Peyer's patch (tissue), 4 donors: ENCODE measurements around the gene MARS1. TPM values are rescaled to one million over a fixed set of nuclear protein-coding genes. Genes with fewer than 3 reads are reported as not detected.
A peak's percentile ranks its signal among the peaks of the same experiment; 100 is the strongest.

ENCODE experiments used
- DNase-seq, 3 donors: peaks; one replicate each; pipeline ENCODE4 v3.0.0-alpha.2; 2017 to 2019
- H3K27ac ChIP-seq, 4 donors: fragments of 200-600 bp; sonication (generic); one replicate each; pipeline ENCODE4 v1.5.1; 2016 to 2019
- H3K27me3 ChIP-seq, 2 donors: fragments of 200-600 bp; sonication (generic); one replicate each; pipeline ENCODE4 v1.5.1; 2019
- H3K36me3 ChIP-seq, 3 donors: fragments of 200-600 bp; sonication (generic); one replicate each; pipeline ENCODE4 v1.5.1; 2016 to 2019
- H3K4me1 ChIP-seq, 4 donors: fragments of 200-600 bp; sonication (generic); one replicate each; pipeline ENCODE4 v1.5.1; 2016 to 2019
- H3K4me3 ChIP-seq, 4 donors: fragments of 200-600 bp; sonication (generic); 1 replicate in 3 of 4; 2 replicates in 1 of 4; pipeline ENCODE4 v1.5.1; 2016 to 2019; ENCODE audit warnings: mild to moderate bottlenecking in 1 of 4
- H3K9me3 ChIP-seq, 4 donors: fragments of 200-600 bp; sonication (generic); one replicate each; pipeline ENCODE4 v1.5.1; 2016 to 2019; ENCODE audit warnings: mild to moderate bottlenecking in 1 of 4
- CTCF ChIP-seq, 6 experiments: fragments of 450-650 bp in 4 of 6; fragments of 200-600 bp in 2 of 6; sonication (generic) in 1 of 6; IDR thresholded peaks; one replicate each; pipeline ENCODE4 v1.5.1; 2017 to 2019; ENCODE audit warnings: antibody characterized with exemption in 6 of 6, mild to moderate bottlenecking in 3 of 6, moderate library complexity in 1 of 6
- POLR2A ChIP-seq, 2 donors: fragments of 450-650 bp; IDR thresholded peaks; one replicate each; pipeline ENCODE4 v1.5.1; 2017; ENCODE audit warnings: antibody characterized with exemption in 2 of 2, mild to moderate bottlenecking in 2 of 2, moderate library complexity in 2 of 2
- total RNA-seq, 4 donors: library from RNA; depleted of rRNA; stranded (reverse); fragments of >200 nt; gene quantifications; one replicate each; pipeline ENCODE4 v1.1.0, GENCODE V29; 2016

MARS1 gene
- total RNA-seq, 4 donors from 2014 or later: 40.6 to 97.4 (median 63.5) TPM

- H3K27me3 ChIP-seq: no peaks in the 10 kb centered on the region
- no peaks in the 10 kb centered on the region for H3K36me3 ChIP-seq
- H3K9me3 ChIP-seq: no peaks in the 10 kb centered on the region
- peaks cover 0 to 15% (median 3%) of the 10 kb centered on the region in 4 donors for H3K4me1 ChIP-seq
- DNase-seq: no peak
- TF ChIP-seq CTCF (IDR thresholded peaks at IDR 0.05): no peak
- no peak for TF ChIP-seq POLR2A (IDR thresholded peaks at IDR 0.05)
- no peak overlapping the region for H3K27ac ChIP-seq
- H3K4me3 ChIP-seq: peak overlapping the region in 1 of 4 donors; percentile 55
Observed at GRCh38 chr12:57550641-57551549, 63.0 kb downstream of the MARS1 start.

GRCh38 chr12:57551637-57552305 is 63.9 kb downstream of the MARS1 start:
- H3K9me3 ChIP-seq: no peaks in the 10 kb centered on the region
- TF ChIP-seq CTCF (IDR thresholded peaks at IDR 0.05) (no peak), POLR2A (IDR thresholded peaks at IDR 0.05) (no peak)
- no peak overlapping the region for H3K4me3 ChIP-seq
- H3K27ac ChIP-seq: no peak overlapping the region
- H3K4me1 ChIP-seq: peaks cover 0 to 11% (median 3%) of the 10 kb centered on the region in 4 donors
- no peak for DNase-seq
- no peaks in the 10 kb centered on the region for H3K27me3 ChIP-seq
- H3K36me3 ChIP-seq: no peaks in the 10 kb centered on the region

- no peak for TF ChIP-seq CTCF (IDR thresholded peaks at IDR 0.05)
- no peak for TF ChIP-seq POLR2A (IDR thresholded peaks at IDR 0.05)
- H3K4me1 ChIP-seq: peaks cover 0 to 11% (median 3%) of the 10 kb centered on the region in 4 donors
- H3K36me3 ChIP-seq: no peaks in the 10 kb centered on the region
- H3K27ac ChIP-seq: no peak overlapping the region
- DNase-seq: no peak
- H3K9me3 ChIP-seq: no peaks in the 10 kb centered on the region
- H3K27me3 ChIP-seq: no peaks in the 10 kb centered on the region
- H3K4me3 ChIP-seq: no peak overlapping the region
Observed at GRCh38 chr12:57552306-57552651, 64.4 kb downstream of the MARS1 start.

- Histone ChIP-seq H3K36me3 (no peaks in the 10 kb centered on the region), H3K9me3 (no peaks in the 10 kb centered on the region), H3K27ac (no peak overlapping the region), H3K4me1 (peaks cover 0 to 11% (median 3%) of the 10 kb centered on the region in 4 donors), H3K4me3 (no peak overlapping the region), H3K27me3 (no peaks in the 10 kb centered on the region)
- no peak for DNase-seq
- TF ChIP-seq POLR2A (IDR thresholded peaks at IDR 0.05): no peak
- no peak for TF ChIP-seq CTCF (IDR thresholded peaks at IDR 0.05)
Observed at GRCh38 chr12:57552835-57553313, 65.0 kb downstream of the MARS1 start.

GRCh38 chr12:57553343-57554202 is 65.7 kb downstream of the MARS1 start:
- no peak for DNase-seq
- Histone ChIP-seq H3K36me3 (no peaks in the 10 kb centered on the region), H3K4me3 (no peak overlapping the region), H3K27me3 (no peaks in the 10 kb centered on the region), H3K9me3 (no peaks in the 10 kb centered on the region), H3K27ac (no peak overlapping the region), H3K4me1 (peaks cover 0 to 11% (median 3%) of the 10 kb centered on the region in 4 donors)
- no peak for TF ChIP-seq POLR2A (IDR thresholded peaks at IDR 0.05)
- TF ChIP-seq CTCF (IDR thresholded peaks at IDR 0.05): no peak
